ENCODE measurements around the gene SERTAD2.
A peak's percentile ranks its signal among the peaks of the same experiment; 100 is the strongest.

SERTAD2 gene

GRCh38 chr2:64672708-64673107, 19.0 kb upstream of the SERTAD2 start:
- no peak for DNase-seq

- no peak for DNase-seq
Measured at GRCh38 chr2:64670047-64670446, 16.3 kb upstream of the SERTAD2 start.

GRCh38 chr2:64669288-64669687, 15.6 kb upstream of the SERTAD2 start:
- DNase-seq = no peak

GRCh38 chr2:64668542-64668941, 14.8 kb upstream of the SERTAD2 start:
- no peak for DNase-seq

GRCh38 chr2:64667535-64667934, 13.8 kb upstream of the SERTAD2 start:
- DNase-seq = no peak

- no peak for DNase-seq
Measured at GRCh38 chr2:64666810-64667438, 13.2 kb upstream of the SERTAD2 start.

GRCh38 chr2:64665709-64666108, 12.0 kb upstream of the SERTAD2 start:
- no peak for DNase-seq

GRCh38 chr2:64663402-64663801, 9.7 kb upstream of the SERTAD2 start:
- no peak for DNase-seq

- DNase-seq = peak; percentile 62
Measured at GRCh38 chr2:64661741-64662169, 8.0 kb upstream of the SERTAD2 start.

- no peak for DNase-seq
Measured at GRCh38 chr2:64659252-64659651, 5.5 kb upstream of the SERTAD2 start.

GRCh38 chr2:64658269-64658668, 4.6 kb upstream of the SERTAD2 start:
- DNase-seq = no peak

- DNase-seq = peak; percentile 62
Measured at GRCh38 chr2:64657411-64657810, 3.7 kb upstream of the SERTAD2 start.

GRCh38 chr2:64656379-64656778, 2.7 kb upstream of the SERTAD2 start:
- no peak for DNase-seq

- DNase-seq = peak; percentile 40
Measured at GRCh38 chr2:64655873-64656272, 2.2 kb upstream of the SERTAD2 start.

- no peak for DNase-seq
Measured at GRCh38 chr2:64655018-64655664, 1.4 kb upstream of the SERTAD2 start.

GRCh38 chr2:64654063-64654811, 524 bp upstream of the SERTAD2 start:
- DNase-seq = no peak

GRCh38 chr2:64652231-64653108, 1.2 kb downstream of the SERTAD2 start:
- DNase-seq = peak; percentile 34

- DNase-seq = no peak
Measured at GRCh38 chr2:64651590-64651989, 2.1 kb downstream of the SERTAD2 start.

GRCh38 chr2:64650722-64651338, 2.9 kb downstream of the SERTAD2 start:
- no peak for DNase-seq

- no peak for DNase-seq
Measured at GRCh38 chr2:64650296-64650695, 3.4 kb downstream of the SERTAD2 start.

- no peak for DNase-seq
Measured at GRCh38 chr2:64649626-64650025, 4.1 kb downstream of the SERTAD2 start.

- no peak for DNase-seq
Measured at GRCh38 chr2:64649013-64649484, 4.7 kb downstream of the SERTAD2 start.

All from SIG-M5 (cell line).